NCI-H774 (cell line): ENCODE results near the gene CAMKMT.

Experiments
- DNase-seq: peaks from one replicate; lab custom pipeline; 2025; lab: John Stamatoyannopoulos, UW

CAMKMT gene

GRCh38 chr2:44743473-44743872, 381.7 kb downstream of the CAMKMT start:
- DNase-seq, result peak; percentile 31

- no peak for DNase-seq
These were observed 383.5 kb downstream of the CAMKMT start for GRCh38 chr2:44744961-44745892.

DNA sequence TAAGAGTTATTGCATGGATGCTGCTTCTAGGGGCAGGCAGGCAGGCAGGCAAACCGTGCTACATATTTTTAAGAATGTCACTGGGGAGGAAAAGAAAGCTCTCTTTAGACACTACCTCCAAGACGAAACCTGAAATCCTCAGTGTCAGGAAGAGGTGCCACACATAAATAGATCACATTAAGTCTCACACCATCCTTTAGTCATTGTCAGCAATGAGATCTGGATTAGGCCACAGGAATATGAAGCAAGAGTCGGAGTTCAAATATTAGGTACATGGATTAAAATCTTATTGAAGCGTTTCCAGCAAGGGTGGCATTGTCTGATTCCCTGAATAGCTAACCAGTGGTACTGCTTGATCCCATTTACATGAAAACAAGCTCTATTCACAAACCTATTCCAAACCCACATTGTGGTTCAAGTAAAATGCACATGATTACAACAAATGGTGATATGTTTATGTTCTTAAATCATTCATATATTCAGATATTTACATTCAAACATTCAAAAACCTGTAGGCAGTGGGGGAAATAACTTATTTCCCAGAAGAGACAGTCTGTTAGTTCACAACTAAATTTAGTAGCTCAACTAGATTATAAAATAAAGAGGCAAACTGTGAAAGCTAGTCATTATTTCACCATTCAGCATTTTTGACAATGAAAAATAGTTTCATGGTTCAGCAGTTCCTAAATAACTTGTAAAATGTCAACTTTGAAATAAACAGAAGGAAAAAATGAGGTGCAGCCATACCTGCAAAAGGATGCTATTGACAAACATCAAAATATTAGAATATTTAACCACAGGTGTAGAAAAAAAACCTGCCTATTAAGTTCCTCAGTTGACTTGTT, 384.4 kb downstream of the CAMKMT start:
- DNase-seq, result no peak

- DNase-seq, result no peak
These were observed 385.3 kb downstream of the CAMKMT start for GRCh38 chr2:44746856-44747615.

DNA sequence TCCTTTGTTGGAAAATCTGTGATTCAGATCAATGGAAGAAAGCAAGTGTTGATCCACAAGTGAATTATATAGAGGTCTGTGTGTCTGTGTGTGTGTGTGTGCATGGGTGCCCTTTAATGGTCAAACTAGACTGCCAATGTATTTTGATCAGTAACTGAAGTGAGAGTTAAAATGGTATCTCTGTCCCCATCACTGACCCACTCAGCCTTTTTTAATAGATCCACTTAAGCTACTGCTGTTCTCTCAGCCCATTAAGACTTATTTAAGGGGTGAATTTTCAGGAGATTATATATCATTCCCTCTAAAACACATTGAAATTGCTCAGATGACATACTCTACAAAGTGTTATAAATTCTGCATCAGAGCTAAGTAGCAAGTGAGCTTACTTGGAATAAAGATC, 386.0 kb downstream of the CAMKMT start:
- DNase-seq, result no peak

DNA sequence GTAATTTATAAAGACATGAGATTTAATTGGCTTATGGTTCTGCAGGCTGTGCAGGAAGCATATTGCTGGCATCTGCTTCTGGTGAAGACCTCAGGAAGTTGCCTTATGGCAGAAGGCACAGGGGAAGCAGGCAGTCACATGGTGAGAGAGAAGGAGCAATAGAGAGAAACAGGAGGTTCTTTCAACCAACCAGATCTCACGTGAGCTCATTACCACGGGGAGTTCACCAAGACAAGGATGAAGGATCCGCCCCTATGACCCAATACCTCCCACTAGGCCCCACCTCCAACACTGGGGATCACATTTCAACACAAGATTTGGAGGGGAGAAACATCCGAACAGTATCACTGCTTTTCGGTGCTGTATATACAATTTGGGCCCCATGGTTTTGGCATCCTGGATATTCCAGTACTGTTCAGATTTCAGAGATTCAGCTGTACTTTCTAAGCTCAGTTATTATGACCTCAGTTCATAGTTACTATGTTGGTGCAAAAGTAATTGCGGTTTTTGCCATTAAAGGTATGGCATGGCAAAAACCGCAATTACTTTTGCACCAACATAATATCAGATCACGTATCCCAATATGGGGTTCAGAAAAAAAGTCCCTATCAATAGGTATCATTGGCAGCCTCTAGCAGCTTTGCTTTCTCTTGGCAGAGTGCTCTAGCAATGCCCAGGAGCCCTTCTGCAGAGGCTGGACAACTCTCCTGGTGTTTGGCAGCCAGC, 390.2 kb downstream of the CAMKMT start:
- DNase-seq, result no peak

DNA sequence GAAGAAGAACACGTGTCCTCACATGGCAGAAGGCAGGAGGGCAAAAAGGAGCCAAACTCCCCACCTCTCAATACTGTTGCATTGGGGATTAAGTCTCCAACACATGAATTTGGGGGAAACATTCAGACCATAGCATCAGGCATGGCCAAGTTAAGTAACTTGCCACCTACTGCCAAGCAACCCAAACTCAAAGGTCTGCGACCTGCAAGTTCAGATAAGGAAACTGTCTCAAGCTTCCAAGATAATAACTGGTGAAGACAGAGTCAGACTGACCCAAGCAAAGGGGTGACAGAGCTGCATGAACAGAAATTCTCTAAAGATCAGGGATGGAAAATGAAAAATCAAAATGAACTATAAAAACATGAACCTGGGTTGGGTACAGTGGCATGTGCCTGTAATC, 391.0 kb downstream of the CAMKMT start:
- DNase-seq, result no peak

GRCh38 chr2:44753552-44754285, 392.0 kb downstream of the CAMKMT start:
- peak; percentile 36 for DNase-seq

GRCh38 chr2:44758591-44758990, 396.8 kb downstream of the CAMKMT start:
- no peak for DNase-seq

GRCh38 chr2:44759823-44760222, 398.1 kb downstream of the CAMKMT start:
- DNase-seq, result no peak

DNA sequence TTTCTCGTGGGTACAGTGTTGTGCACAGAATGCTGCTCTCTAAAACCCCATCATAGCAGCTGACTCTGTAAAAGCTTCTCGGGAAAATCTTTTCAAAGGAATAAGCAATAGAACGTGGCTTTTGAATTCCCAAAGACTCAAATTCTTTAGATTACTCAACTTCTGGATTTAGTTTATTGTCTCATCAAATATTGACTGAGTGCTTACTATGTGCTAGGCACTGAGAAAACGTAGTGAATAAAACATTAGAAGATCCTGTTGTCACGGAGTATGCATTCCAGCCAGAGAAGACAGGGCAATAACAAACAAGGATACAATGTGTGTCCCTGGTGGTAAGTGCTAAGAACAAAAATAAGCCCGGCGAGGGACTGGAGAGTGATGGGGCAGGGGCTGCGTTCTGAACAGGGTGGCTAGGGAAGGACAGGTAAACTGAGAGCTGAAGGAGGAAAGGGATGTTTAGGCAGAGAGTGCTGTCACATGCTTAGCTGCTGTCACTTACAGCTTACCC, 401.6 kb downstream of the CAMKMT start:
- DNase-seq, result no peak

DNA sequence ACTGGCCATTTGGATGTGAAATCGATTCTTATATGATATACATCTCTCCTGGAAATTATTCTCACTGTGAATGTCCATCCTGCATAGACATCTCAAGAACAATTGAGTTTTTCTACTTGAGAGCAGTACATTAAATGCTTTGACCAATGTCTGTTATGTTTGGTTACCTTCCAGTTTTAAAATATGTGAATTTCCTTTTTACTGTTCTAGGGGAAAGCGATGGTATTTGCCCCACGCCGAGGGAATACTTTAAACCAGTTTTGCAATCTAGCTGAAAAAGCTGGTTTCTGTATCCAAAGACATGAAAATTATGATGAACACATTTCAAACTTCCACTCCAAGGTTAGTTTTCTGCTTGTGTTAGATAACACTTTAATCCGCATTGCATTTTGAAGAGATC, 404.5 kb downstream of the CAMKMT start:
- DNase-seq, result no peak

- DNase-seq, result no peak
These were observed 405.0 kb downstream of the CAMKMT start for GRCh38 chr2:44766777-44767176.

DNA sequence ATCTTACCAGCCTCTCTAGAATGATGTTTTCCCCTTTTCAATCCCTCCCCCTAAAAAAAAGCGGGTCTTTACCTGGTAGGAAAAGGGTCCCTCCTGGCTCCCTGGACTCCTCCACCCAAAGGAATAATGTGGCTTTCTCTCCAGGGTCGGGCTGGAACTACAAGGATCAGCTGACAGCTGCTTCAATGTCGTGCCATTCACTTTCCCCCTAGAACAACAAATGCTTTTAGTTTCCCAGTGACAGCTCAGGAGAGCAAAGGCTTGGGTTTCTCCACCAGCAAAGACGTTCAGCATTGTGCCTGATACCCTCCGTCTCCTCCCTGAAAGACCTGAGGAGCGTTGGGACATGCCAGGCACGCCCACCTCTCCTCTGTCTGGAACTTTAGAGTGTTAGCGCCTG, 405.9 kb downstream of the CAMKMT start:
- no peak for DNase-seq

GRCh38 chr2:44768438-44769236, 406.9 kb downstream of the CAMKMT start:
- no peak for DNase-seq

- DNase-seq, result no peak
These were observed 407.7 kb downstream of the CAMKMT start for GRCh38 chr2:44769349-44770011.

DNA sequence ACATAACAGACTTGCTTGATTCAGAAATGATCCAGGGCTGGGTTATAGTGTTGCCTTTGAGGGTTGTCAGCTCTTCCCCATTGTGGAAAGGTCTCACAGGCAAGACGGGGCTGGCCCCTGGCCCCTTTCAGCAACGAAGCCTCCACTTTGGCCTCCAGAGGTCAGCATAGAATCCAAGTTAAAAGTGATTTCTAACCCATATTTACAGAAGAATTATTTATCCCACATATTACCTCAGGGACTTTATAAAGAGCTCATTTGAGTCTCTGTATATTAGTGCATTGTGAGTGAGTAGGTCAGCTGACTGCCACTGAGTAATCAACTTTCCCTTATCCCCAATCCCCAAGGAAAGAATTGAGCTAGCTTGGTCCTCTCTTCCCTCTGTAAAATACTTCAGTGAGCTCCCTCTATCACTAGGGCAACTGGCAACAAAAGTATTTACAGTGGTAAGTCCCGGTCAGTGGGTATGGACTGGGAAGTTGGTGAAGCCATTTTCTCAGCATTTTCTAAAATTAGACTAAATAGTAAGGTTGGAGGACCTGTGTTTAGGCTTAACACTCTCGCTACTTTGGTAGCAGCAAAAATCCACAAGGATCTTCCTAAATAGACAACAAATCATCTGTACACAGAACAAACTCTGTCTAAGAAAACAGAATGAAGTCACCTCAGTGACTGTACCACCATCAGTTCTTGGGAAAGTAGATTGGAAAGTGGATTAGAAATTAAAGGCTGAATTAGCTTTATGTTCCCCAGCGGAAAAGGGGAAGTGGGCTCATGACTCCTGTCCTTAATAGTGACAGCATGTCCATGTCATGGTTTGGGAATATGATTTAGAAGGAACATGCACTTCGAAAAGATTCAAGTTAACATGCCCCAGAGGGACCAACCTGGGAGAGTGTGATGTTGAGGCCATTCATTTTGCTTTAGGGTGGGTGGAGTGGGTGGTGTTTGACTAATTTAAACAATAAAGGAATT, 408.8 kb downstream of the CAMKMT start:
- no peak for DNase-seq

- DNase-seq, result no peak
These were observed 409.8 kb downstream of the CAMKMT start for GRCh38 chr2:44771522-44771921.
